ENCODE results near the gene GPR161.

- TF ChIP-seq TERF1 (CRISPR knock-in tag; IDR thresholded peaks at IDR 0.05) (no peak), PAX8 (CRISPR knock-in tag; IDR thresholded peaks at IDR 0.05; ENCODE audit: borderline replicate concordance) (no peak), PBX3 (CRISPR knock-in tag; IDR thresholded peaks at IDR 0.05; ENCODE audit: borderline replicate concordance) (no peak), ZNF687 (CRISPR knock-in tag; IDR thresholded peaks at IDR 0.05) (no peak; the same call in 1 of the 2 replicates), ZNF24 (IDR thresholded peaks at IDR 0.05) (no peak), CTCF (CRISPR knock-in tag; IDR thresholded peaks at IDR 0.05) (peak; percentile 93), CEBPB (IDR thresholded peaks at IDR 0.05; ENCODE audit: borderline replicate concordance, low read depth, low read length) (no peak), THAP7 (CRISPR knock-in tag; IDR thresholded peaks at IDR 0.05) (no peak), POLR2AphosphoS5 (IDR thresholded peaks at IDR 0.05; ENCODE audit: low read depth, low read length) (no peak), KDM2A (CRISPR knock-in tag; IDR thresholded peaks at IDR 0.05; ENCODE audit: borderline replicate concordance, low read depth) (0 out of 2 replicates have a peak, but pooled peaks have one; percentile 19), NCOA1 (CRISPR knock-in tag; IDR thresholded peaks at IDR 0.05) (no peak), KDM5A (IDR thresholded peaks at IDR 0.05; ENCODE audit: borderline replicate concordance, low read length) (no peak), JUN (CRISPR knock-in tag; IDR thresholded peaks at IDR 0.05) (no peak)
Measured at GRCh38 chr1:168082008-168082876, 54.5 kb downstream of the GPR161 start.
